Common myeloid progenitor, CD34-positive (primary cell): ENCODE measurements around the gene NFKBIB.
A peak's percentile ranks its signal among the peaks of the same experiment; 100 is the strongest.

Source experiments
- CTCF ChIA-PET: fragments of 350-600 bp; sonication (Branson Sonifier 250); formaldehyde crosslinking; loops from one replicate; lab custom pipeline; 2021; ENCODE audit warnings: antibody characterized with exemption; lab: Charles Lee
- POLR2A ChIA-PET: fragments of 350-600 bp; sonication (Branson Sonifier 250); formaldehyde crosslinking; loops from one replicate; lab custom pipeline; 2021; ENCODE audit warnings: antibody characterized with exemption; lab: Charles Lee
- DNase-seq, 3 donors: peaks; one replicate each; pipeline versions ENCODE4 v3.0.0 to v3.0.0-alpha.2; 2013
- H3K27ac ChIP-seq, 2 experiments: 1 replicate in 1 of 2; 2 replicates in 1 of 2; pipeline ENCODE4 v1.7.0; 2013; ENCODE audit warnings: inconsistent platforms in 2 of 2, low read length in 2 of 2, mild to moderate bottlenecking in 2 of 2, low read depth in 1 of 2, moderate library complexity in 1 of 2; ENCODE audit not compliant: severe bottlenecking in 2 of 2, insufficient read depth in 1 of 2, poor library complexity in 1 of 2
- H3K27me3 ChIP-seq, 5 experiments: replicated peaks in 2 of 5; 1 replicate in 3 of 5; 2 replicates in 2 of 5; pipeline versions ENCODE4 v1.6.1 to v1.7.0; 2013; ENCODE audit warnings: low read length in 4 of 5, mild to moderate bottlenecking in 2 of 5, moderate library complexity in 2 of 5, inconsistent platforms in 1 of 5; ENCODE audit not compliant: insufficient read depth in 5 of 5, control insufficient read depth in 4 of 5
- H3K36me3 ChIP-seq, 4 experiments: 1 replicate in 2 of 4; 2 replicates in 2 of 4; pipeline versions ENCODE4 v1.6.1 to v1.7.0; 2013; ENCODE audit warnings: low read length in 3 of 4, control low read depth in 1 of 4, mild to moderate bottlenecking in 1 of 4; ENCODE audit not compliant: control insufficient read depth in 4 of 4, insufficient read depth in 4 of 4
- H3K4me1 ChIP-seq, 4 experiments: 1 replicate in 3 of 4; 2 replicates in 1 of 4; pipeline versions ENCODE4 v1.6.1 to v1.7.1; 2013; ENCODE audit warnings: low read length in 3 of 4, mild to moderate bottlenecking in 3 of 4, control low read depth in 1 of 4, inconsistent platforms in 1 of 4, moderate library complexity in 1 of 4; ENCODE audit not compliant: control insufficient read depth in 4 of 4, insufficient read depth in 4 of 4; ENCODE audit errors: control extremely low read depth in 1 of 4
- H3K4me3 ChIP-seq, 7 experiments: 1 replicate in 4 of 7; 2 replicates in 3 of 7; pipeline versions ENCODE4 v1.5.1 to v1.7.0; 2013; ENCODE audit warnings: mild to moderate bottlenecking in 7 of 7, low read length in 6 of 7, moderate library complexity in 6 of 7, inconsistent platforms in 2 of 7, low read depth in 2 of 7, control low read depth in 1 of 7; ENCODE audit not compliant: insufficient read depth in 4 of 7, control insufficient read depth in 1 of 7; ENCODE audit errors: extremely low read depth in 1 of 7
- H3K9me3 ChIP-seq, 5 experiments: 1 replicate in 4 of 5; 2 replicates in 1 of 5; pipeline versions ENCODE4 v1.6.1 to v1.7.1; 2013; ENCODE audit warnings: low read length in 4 of 5, mild to moderate bottlenecking in 2 of 5, inconsistent platforms in 1 of 5, low read depth in 1 of 5, moderate library complexity in 1 of 5; ENCODE audit not compliant: control insufficient read depth in 4 of 5, insufficient read depth in 2 of 5; ENCODE audit errors: control extremely low read depth in 1 of 5
- WGBS: methylation state at CpG from one replicate; pipeline ENCODE4 v1.1.5; 2013; ENCODE audit not compliant: insufficient coverage; 5-methylcytosine and 5-hydroxymethylcytosine counted together

Gene NFKBIB

GRCh38 chr19:38915329-38916321 is 15.9 kb downstream of the NFKBIB start:
- Histone ChIP-seq H3K4me3 (no peak overlapping the region), H3K4me1 (peaks cover 0 to 5% (median 3%) of the 10 kb centered on the region in 4 experiments), H3K36me3 (peaks cover 0 to 14% (median 8%) of the 10 kb centered on the region in 4 experiments), H3K9me3 (no peaks in the 10 kb centered on the region), H3K27ac (no peak overlapping the region), H3K27me3 (no peaks in the 10 kb centered on the region)
- POLR2A ChIA-PET, result no interaction called here
- DNase-seq, result no peak
- WGBS, result 98% methylated on average over 43 of the region's 44 CpGs
- CTCF ChIA-PET, result interaction anchor here (1.2 to 1.6 kb wide), 2 partner anchors 11 to 15 kb away, joined by 3 read pairs; partner anchors contain the start of genes MRPS12 and SARS2

DNA sequence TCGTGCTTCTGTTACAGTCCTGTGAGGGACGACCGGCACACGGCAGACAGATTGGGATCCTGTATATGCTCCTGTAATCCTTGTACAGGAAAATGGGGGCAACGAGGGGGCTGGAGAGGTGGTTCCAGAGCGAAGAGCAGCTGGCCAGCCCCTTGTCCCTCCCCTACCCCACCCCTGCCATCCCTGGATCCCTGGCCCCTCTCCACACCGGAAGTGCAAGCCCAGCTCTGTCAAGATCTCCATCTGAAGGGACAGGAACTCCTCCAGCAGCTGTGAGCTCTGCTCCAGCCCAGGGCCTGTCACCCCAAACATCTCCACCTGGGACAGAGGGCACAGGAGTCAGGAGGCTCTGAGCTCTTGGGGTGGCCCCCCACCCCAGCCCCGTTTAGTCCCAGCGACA is 17.7 kb downstream of the NFKBIB start:
- CTCF ChIA-PET, result interaction anchor here (0.5 to 1.2 kb wide), 3 partner anchors 8 to 731 kb away, joined by 3 to 4 read pairs (median 3); partner anchors contain the start of gene SARS2
- POLR2A ChIA-PET, result no interaction called here
- Histone ChIP-seq H3K27ac (no peak overlapping the region), H3K27me3 (no peaks in the 10 kb centered on the region), H3K4me1 (peaks cover 0 to 5% (median 1%) of the 10 kb centered on the region in 4 experiments), H3K4me3 (no peak overlapping the region), H3K36me3 (peaks cover 0 to 27% (median 16%) of the 10 kb centered on the region in 4 experiments), H3K9me3 (peaks cover 0 to 2% (median 0%) of the 10 kb centered on the region in 5 experiments)
- no peak for DNase-seq
- 91% methylated on average over 9 of the region's 9 CpGs for WGBS

DNA sequence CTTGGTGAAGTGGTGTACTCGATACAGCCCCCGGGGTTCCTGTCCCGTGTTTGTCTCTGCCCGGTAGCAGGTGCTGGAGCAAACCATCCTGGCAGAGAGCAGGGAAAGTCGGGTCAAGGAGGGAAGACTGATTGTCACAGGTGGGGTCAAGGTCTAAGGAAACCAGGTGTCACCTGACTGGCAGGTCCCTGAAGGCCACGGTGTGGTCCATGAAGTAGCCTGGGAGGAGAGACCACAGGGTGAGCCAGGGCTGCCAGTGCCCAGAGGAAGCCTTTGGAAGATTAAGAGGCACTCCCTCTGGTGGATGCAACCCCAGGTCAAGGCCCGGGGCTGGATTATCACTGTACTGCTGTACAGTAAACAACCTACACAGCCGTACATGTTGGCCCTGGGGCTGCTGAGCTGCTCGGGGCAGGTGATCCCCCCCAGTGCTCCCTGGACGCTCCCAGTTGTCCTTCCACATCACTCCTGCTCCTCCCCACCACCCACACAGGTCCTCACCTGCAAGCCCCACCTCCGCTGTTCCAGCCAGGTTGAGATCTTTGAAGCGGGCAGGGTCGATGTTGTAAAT is 18.2 kb downstream of the NFKBIB start:
- no peak overlapping the region for H3K27ac ChIP-seq
- CTCF ChIA-PET, result interaction anchor here (1.0 kb wide), 2 partner anchors 8 to 13 kb away, joined by 3 to 4 read pairs; partner anchors contain the start of genes MRPS12 and SARS2
- H3K27me3 ChIP-seq, result no peaks in the 10 kb centered on the region
- peaks cover 0 to 28% (median 16%) of the 10 kb centered on the region in 4 experiments for H3K36me3 ChIP-seq
- peaks cover 0 to under 1% (median 0%) of the 10 kb centered on the region in 4 experiments for H3K4me1 ChIP-seq
- no peak for DNase-seq
- H3K4me3 ChIP-seq, result no peak overlapping the region
- POLR2A ChIA-PET, result no interaction called here
- WGBS, result 96% methylated on average over 9 of the region's 13 CpGs
- H3K9me3 ChIP-seq, result peaks cover 0 to 2% (median 0%) of the 10 kb centered on the region in 5 experiments

DNA sequence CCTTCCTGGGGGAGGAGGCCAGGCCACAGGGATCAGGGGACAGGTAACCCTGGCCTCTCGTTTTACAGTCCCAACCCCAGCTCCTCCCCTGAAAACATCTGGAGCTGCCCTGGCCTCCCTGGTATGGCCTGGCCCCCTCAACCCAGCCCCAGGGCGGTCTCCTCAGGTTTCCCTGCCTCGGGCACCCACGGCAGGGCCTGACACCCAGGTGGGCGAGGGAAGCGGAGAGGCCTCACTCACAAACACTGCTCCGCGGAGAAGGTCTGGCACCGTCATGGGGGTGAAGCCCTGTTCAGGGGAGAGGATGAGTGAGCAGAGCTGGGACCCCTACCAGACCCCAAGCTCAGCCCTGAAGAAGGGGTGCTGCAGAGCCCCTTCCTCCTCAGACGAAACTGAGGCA is 18.8 kb downstream of the NFKBIB start:
- POLR2A ChIA-PET, result no interaction called here
- Histone ChIP-seq H3K4me1 (no peaks in the 10 kb centered on the region), H3K27me3 (no peaks in the 10 kb centered on the region), H3K36me3 (peaks cover 0 to 28% (median 16%) of the 10 kb centered on the region in 4 experiments), H3K9me3 (peaks cover 0 to 2% (median 0%) of the 10 kb centered on the region in 5 experiments), H3K4me3 (no peak overlapping the region), H3K27ac (no peak overlapping the region)
- 97% methylated on average over 4 of the region's 10 CpGs for WGBS
- no peak for DNase-seq
- CTCF ChIA-PET, result interaction anchor here (1.0 kb wide), 1 partner anchor 12 kb away, joined by 4 read pairs; the partner anchor contains the start of genes MRPS12 and SARS2

DNA sequence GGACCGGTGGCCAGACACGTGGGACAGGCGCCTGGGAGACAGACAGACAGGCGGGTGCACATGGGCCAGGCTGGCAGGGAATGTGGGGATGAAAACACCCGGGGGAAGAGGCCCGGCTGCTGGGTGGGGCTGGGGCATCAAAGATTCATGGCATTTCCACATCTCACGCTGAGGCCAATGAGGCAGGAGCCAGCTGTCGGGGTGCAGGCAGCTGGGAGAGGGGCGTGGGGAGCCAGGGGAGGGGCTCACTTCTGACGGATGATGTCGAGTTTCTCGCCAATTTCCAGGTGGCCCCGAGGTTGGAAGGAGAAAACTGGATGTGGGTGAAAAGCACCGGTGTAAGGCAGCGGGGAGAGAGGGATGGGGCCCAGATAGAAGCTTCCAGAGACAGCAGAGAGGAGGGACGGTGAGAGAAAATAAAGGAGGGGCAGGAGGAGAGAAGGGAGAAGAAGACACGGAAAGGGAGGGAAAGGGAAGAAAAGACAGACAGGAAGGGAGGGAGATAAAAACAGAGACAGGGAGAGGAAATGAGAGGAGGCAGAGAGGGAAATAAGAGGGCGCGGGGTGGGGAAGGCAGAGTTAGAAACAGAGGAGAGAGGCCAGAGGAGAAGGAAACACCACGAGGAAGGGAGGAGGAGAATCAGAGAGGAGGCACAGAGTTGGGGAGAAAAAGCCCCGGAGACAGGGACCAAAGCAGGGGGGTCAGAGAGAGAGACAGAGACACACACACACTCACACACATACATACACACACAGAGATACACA is 20.2 kb downstream of the NFKBIB start:
- ChIA-PET CTCF (no interaction called here), POLR2A (interaction anchor here (0.5 kb wide), 1 partner anchor 12 kb away, joined by 6 read pairs; no protein-coding TSS in a partner anchor)
- H3K4me1 ChIP-seq, result no peaks in the 10 kb centered on the region
- 91% methylated on average over 19 of the region's 21 CpGs for WGBS
- H3K9me3 ChIP-seq, result peaks cover 0 to 2% (median 0%) of the 10 kb centered on the region in 5 experiments
- peak overlapping the region in 1 of 2 experiments; percentile 14 for H3K27ac ChIP-seq
- no peak overlapping the region for H3K4me3 ChIP-seq
- peaks cover 0 to 35% (median 25%) of the 10 kb centered on the region in 4 experiments for H3K36me3 ChIP-seq
- no peaks in the 10 kb centered on the region for H3K27me3 ChIP-seq
- no peak for DNase-seq

DNA sequence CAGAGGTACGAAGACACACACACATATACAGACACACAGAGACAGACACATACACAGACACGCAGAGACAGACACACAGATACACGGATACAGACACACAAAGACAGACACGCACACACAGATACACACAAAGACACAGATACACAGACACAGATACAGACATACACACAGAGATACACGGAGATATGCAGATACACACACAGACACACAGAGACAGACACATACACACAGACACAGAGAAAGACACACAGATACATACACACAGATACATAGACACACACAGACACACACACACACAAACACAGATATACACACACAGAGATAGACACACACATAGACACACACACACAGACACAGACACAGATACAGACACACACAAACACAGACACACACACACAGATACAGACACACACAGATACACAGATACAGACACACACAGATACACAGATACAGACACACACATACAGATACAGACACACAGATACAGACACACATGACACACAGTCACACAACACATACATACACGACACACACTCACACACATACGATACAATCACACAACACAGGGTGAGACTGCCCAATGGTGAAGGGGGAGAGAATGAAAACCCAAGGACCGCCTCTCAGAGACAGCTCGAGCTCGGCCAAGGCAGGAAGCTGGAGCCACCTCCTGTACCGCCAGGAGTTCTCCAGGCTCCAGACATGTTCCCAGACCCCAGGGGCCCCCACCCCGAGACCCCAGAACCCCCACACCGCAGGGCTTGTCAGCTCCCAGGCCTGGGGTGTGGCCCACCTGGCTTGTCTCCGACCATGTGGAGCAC is 21.0 kb downstream of the NFKBIB start:
- WGBS, result 92% methylated on average over 7 of the region's 14 CpGs
- Histone ChIP-seq H3K4me1 (no peaks in the 10 kb centered on the region), H3K27me3 (no peaks in the 10 kb centered on the region), H3K9me3 (peaks cover 0 to 2% (median 0%) of the 10 kb centered on the region in 5 experiments), H3K36me3 (peaks cover 4 to 38% (median 28%) of the 10 kb centered on the region in 4 experiments), H3K4me3 (no peak overlapping the region), H3K27ac (no peak overlapping the region)
- no peak for DNase-seq
- POLR2A ChIA-PET, result no interaction called here
- CTCF ChIA-PET, result no interaction called here
